ENCODE data around the gene VWA7.

VWA7 gene

GRCh38 chr6:31749301-31750036, 27.7 kb downstream of the VWA7 start:
- DNase-seq: no peak

GRCh38 chr6:31744422-31744821, 32.7 kb downstream of the VWA7 start:
- DNase-seq: no peak

DNA sequence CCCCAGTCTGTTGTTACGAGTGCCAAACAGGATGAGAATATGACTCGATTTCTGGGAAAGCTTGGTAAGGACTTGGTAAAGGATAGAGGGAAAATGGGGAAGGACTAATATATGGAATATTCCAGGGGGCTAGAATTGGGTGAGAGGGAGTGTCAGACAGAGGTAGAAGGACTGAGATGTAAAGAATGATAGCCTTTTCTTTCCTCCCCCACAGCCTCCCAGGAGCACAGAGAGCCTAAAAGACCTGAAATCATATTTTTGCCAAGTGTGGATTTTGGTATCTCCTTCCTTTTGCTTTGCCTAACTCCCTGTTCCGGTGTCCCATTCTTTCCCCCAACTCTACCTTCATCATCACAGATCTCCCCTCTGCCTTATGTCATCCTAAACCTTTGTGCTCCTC, 34.2 kb downstream of the VWA7 start:
- no peak for DNase-seq

- no peak for DNase-seq
Measured at GRCh38 chr6:31741815-31742214, 35.3 kb downstream of the VWA7 start.

DNA sequence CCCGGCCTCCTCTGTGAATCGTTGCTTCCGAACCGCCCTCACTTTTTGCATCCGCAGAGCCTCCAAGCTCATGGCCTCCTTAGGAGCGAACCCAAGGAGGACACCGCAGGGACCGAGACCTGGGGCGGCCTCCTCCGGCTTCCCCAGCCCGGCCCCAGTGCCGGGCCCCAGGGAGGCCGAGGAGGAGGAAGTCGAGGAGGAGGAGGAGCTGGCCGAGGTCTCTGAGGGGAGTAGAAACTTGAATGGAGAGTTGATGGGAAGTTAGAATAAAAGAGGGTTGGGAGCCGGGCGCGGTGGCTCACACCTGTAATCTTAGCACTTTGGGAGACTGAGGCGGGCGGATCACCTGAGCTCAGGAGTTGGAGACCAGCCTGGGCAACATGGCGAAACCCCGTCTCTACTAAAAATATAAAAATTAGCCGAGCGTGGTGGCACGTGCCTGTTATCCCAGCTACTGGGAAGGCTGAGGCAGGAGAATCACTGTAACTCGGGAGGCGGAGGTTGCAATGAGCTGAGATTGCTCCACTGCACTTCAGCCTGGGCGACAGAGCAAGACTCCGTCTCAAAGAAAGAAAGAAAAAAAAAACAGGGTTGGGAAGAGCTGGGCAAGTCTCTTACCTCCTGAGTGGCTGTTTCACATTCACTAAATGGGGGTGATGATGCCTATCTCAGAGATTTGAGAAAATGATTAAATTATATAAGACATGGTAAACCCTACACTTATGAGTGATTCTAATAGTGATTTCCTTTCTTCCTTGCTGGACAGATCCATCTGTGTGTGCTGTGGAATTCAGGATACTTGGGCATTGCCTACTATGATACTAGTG, 36.5 kb downstream of the VWA7 start:
- no peak for DNase-seq

DNA sequence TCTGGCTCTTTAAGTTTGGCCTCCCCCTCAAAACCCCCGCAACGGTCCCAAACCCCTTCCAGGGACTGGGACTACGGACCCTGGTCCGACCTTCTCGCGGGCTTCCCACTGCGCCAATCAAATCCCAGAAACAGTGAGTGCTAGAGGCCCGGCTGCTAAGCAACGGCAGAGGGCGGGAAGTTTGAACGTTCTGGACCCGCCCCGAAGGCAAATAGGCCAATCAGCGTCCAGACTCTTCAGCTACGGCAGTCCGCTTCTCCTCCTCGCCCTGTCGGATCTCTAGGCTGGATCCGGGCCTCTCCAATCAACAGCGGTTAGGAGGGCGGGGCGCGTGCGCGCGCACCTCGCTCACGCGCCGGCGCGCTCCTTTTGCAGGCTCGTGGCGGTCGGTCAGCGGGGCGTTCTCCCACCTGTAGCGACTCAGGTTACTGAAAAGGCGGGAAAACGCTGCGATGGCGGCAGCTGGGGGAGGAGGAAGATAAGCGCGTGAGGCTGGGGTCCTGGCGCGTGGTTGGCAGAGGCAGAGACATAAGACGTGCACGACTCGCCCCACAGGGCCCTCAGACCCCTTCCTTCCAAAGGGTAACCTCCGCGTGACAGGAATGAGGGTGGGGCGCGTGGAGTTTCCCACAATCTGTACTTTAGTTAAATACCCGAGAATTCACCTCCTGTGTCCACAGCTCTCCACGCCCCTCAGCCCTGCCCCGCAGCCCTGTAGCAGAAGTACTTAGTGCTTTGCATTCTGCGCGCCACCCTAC, 37.3 kb downstream of the VWA7 start, which contains the start of gene MSH5:
MSH5 (plus strand) TSS at position 367 of the 758 bp plus-strand sequence. CDS start 462 bp downstream, outside the sequence.
- DNase-seq: peak; percentile 98

- peak; percentile 97 for DNase-seq
Measured at GRCh38 chr6:31737991-31738979, 38.8 kb downstream of the VWA7 start.

DNA sequence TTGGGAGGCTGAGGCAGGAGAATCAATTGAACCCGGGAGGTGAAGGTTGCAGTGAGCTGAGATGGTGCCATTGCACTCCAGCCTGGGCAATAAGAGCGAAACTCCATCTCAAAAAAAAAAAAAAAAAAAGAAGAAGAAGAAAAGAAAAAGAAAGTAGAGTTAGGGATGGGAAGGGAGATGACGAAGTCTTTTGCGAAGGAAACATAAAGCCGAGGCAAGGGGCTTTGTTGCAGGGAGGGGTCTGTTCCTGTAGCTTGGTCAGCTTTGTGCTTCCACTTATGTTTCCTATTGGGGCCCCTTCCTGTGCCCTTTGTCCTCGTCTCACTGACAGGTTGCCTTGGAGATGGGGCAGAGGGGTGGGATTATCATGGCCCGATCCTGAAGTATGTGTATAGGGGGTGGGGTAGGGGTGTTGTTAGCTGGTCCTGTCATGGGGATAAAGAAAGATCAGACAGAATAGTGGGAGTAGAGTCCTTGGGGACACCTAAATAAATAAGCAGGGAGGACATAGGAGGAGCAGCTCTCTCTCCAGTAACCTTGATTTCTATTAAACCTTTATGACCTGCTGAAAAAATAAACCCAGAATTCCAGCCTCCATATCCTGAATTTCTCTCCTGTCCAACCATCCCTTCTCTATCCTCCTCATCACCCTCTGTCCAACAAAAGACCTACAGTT, 39.7 kb downstream of the VWA7 start:
- peak; percentile 75 for DNase-seq

DNA sequence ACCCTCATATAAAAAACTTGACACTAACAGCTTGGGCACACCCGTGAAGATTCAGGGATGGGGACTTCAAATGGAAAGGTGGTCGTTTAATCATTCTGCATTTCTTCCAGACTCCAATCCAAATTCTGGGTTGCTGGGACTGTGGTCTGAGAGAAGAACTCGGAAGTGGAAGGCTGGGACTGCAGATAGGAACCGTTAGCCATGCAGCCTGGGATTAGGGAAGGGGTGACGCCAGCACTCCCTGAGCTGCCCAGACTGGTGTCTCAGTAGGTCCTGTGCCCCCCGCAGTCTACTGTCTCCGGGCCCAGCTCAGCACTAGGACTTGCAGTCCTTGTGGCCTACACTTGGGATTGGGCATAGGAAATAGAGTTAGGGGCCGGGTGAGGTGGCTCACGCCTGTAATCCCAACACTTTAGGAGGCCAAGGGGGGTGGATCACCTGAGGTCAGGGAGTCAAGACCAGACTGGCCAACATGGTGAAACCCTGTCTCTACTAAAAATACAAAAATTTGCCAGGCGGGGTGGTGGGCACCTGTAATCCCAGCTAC, 40.3 kb downstream of the VWA7 start:
- DNase-seq: no peak

- peak; percentile 26 for DNase-seq
Measured at GRCh38 chr6:31736021-31736767, 40.9 kb downstream of the VWA7 start, which contains the start of gene CLIC1. Gene CLIC1 (minus strand): TSS chr6:31736530. CDS start chr6:31736300, 230 bp downstream.

- DNase-seq: no peak
Measured at GRCh38 chr6:31734821-31735406, 42.2 kb downstream of the VWA7 start.

DNA sequence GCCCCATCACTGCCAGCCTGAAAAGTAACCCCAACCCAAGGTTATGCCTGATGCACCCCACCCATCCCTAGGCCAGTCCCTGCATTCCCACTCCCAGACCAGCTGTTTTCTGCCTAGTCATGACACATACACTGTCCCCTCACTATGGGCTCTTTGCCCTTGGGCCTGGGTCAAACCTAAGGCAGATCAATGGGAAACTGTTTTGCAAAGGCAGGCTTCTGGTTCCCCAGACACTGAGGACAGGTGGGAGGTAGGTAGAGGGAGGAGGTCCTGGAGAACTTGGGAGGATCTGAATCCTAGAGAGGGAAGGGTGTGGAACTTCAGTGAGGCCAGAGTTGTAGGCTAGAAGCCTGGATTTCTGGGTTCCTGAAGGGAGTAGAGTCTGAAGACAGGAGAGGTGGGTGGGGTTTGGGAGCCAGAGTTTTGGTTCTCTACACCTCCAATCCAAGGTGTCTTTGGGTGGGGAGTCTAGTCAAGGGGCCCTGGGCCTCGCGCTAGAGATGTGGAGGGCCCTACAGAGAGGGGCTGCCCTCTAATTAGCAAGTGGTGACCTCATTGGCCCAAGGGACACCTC, 42.8 kb downstream of the VWA7 start:
- DNase-seq: no peak

DNA sequence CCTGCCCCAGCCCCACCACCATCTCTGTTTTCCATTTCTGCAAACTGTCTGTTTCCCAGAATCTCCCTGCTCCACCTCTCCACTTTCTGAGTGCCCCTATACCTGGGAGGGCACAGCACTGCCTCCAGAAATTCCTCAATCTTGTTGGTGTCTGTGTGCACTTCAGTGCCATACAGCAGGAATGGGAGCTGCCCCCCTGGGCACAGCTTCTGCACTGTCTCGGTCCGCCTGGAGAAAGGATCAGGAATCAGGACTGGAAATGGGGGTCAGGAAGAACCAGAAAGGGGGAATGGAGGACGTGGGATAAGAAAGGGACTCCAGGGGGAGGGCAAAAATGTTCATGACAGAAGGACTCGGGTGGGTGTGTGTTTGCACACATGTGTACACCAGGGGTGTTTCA, 43.4 kb downstream of the VWA7 start:
- DNase-seq: no peak

DNA sequence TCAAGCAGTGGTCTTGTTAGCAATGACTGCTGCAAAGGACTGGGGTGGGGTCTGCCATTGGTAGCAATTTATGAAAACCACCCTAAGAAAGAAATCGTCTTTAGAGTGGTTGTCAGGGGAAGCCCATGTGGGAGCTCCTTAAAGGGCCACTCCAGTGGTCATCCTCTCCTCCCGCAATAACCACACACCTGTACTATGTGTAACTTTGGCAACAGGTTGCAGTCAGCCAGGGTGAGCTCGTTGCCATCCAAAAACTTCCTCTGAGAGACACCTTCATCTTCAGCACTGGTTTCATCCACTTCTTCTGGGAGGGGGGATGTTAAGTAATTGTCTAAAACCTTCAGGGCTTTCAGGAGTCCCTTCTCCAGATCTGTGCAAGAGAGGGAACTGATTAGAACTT, 45.1 kb downstream of the VWA7 start:
- DNase-seq: no peak

DNA sequence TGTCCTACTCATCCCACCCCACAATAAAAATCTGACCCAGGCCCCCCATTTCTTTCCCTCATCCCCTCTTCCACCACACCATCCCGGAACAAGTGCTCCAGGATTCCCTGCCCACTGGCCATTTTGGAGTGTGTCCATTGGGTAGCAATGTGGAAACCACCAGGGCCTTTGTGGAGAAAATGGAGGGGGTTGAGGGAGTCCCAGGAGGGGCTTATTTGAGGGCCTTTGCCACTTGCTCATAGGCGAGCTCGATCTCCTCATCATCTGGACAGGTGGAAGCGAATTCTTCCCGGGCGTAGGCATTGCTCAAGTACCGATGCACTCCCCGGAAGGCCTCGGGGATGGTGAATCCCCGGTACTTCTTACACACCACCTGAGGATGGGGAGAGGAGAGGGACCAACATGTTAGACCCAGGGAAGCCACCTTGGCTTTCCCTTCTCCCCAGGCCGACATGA, 46.5 kb downstream of the VWA7 start:
- no peak for DNase-seq

- no peak for DNase-seq
Measured at GRCh38 chr6:31729979-31730630, 47.0 kb downstream of the VWA7 start.

GRCh38 chr6:31729515-31729978, 47.6 kb downstream of the VWA7 start:
- peak; percentile 63 for DNase-seq

DNA sequence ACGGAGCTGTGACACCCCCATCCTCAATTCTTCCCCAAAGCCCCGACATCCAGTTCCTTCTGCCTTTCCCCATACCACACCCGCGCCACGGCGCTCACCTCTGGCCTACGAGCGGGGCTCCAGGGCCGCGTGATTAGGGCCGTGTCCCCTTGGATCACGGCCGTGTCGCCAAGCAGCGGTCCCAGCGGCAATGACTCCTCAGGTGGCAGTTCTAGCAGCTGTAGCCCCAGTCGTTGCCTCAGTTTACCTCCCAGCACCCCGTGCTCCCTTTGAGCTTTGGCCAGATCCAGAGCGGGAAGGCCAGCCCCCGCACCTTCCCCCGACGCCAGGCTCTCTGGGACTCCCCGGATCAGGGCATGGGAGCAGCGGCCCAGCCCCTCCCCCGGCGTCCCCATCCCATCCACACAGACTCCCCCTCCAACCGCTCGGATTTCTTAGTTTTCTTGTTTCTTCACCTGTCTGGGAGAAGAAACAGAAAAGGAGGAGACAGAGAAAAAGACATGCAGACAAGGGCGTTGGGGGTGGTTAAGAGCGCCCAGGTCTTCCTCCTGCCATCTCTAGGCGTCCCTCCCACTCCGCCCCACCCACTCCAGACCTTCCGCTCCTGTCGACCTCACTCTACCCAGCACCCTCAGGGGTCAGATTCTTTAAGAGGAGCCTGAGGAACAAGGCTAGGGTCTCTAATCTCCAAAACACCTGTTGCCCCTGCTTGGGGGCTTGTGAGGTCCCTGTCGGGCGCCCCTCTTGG, 48.2 kb downstream of the VWA7 start, which contains the start of gene DDAH2:
DDAH2 (minus strand) TSS at position 533 of the 748 bp plus-strand sequence; CDS start at position 395, 138 bp downstream.
- no peak for DNase-seq
